ENCODE measurements around the gene RAI2.
"Not testable (repeated sequence)": the region's sequence is repeated elsewhere in the genome, so short reads cannot be mapped to it uniquely, and the experiment has no call there.

RAI2 gene

GRCh38 chrX:17828171-17828570, 32.9 kb downstream of the RAI2 start:
- DNase-seq = no peak

- no peak for DNase-seq
These were observed 34.2 kb downstream of the RAI2 start for GRCh38 chrX:17826609-17827496.

GRCh38 chrX:17824980-17825379, 36.1 kb downstream of the RAI2 start:
- no peak for DNase-seq

GRCh38 chrX:17822351-17822750, 38.7 kb downstream of the RAI2 start:
- no peak for DNase-seq

GRCh38 chrX:17820100-17820499, 41.0 kb downstream of the RAI2 start:
- DNase-seq = no peak

- DNase-seq = no peak
These were observed 42.4 kb downstream of the RAI2 start for GRCh38 chrX:17818726-17819125.

GRCh38 chrX:17817251-17817650, 43.8 kb downstream of the RAI2 start:
- no peak for DNase-seq

- no peak for DNase-seq
These were observed 46.5 kb downstream of the RAI2 start for GRCh38 chrX:17814557-17814956.

- DNase-seq = no peak
These were observed 47.0 kb downstream of the RAI2 start for GRCh38 chrX:17814059-17814458.

- DNase-seq = no peak
These were observed 47.8 kb downstream of the RAI2 start for GRCh38 chrX:17813277-17813676.

- no peak for DNase-seq
These were observed 48.3 kb downstream of the RAI2 start for GRCh38 chrX:17812763-17813162.

- DNase-seq = no peak
These were observed 51.1 kb downstream of the RAI2 start for GRCh38 chrX:17809984-17810383.

GRCh38 chrX:17809273-17809672, 51.8 kb downstream of the RAI2 start:
- DNase-seq = no peak

- no peak for DNase-seq
These were observed 56.0 kb downstream of the RAI2 start for GRCh38 chrX:17805120-17805519.

- no peak for DNase-seq
These were observed 57.6 kb downstream of the RAI2 start for GRCh38 chrX:17803449-17803848.

GRCh38 chrX:17802756-17803155, 58.3 kb downstream of the RAI2 start:
- DNase-seq = no peak

- DNase-seq = no peak
These were observed 59.7 kb downstream of the RAI2 start for GRCh38 chrX:17801431-17801830.

- no peak for DNase-seq
These were observed 62.2 kb downstream of the RAI2 start for GRCh38 chrX:17798921-17799320.

GRCh38 chrX:17792826-17793225, 68.3 kb downstream of the RAI2 start:
- DNase-seq = no peak

- no peak for DNase-seq
These were observed 72.0 kb downstream of the RAI2 start for GRCh38 chrX:17788956-17789562.

- DNase-seq = peak; percentile 50 to 64
These were observed 72.7 kb downstream of the RAI2 start for GRCh38 chrX:17788439-17788838.

GRCh38 chrX:17787557-17787956, 73.5 kb downstream of the RAI2 start:
- DNase-seq = no peak

GRCh38 chrX:17786554-17787347, 74.3 kb downstream of the RAI2 start:
- not testable (repeated sequence) for DNase-seq

- no peak for DNase-seq
These were observed 81.7 kb downstream of the RAI2 start for GRCh38 chrX:17779434-17779833.

Data from activated T-cell treated with anti-CD3 and anti-CD28 coated beads, Interleukin-2, amount 50 U/mL, for 48 hours (primary cell).